K562 (cell line): ENCODE measurements around the gene RNU5D-1. TPM values are rescaled to one million over a fixed set of nuclear protein-coding genes. Genes with fewer than 3 reads are reported as not detected.

Source experiments
- ARID2 ChIP-seq: fragments of 450-650 bp; IDR thresholded peaks from 2 replicates; pipeline ENCODE4 v1.6.1; 2017; ENCODE audit warnings: antibody characterized with exemption, mild to moderate bottlenecking
- BHLHE40 ChIP-seq: IDR thresholded peaks from 2 replicates; pipeline ENCODE4 v1.6.1; 2011; ENCODE audit warnings: low read length, improper control_type of control experiment
- CREM ChIP-seq: IDR thresholded peaks from 2 replicates; pipeline ENCODE4 v1.6.1; 2014; ENCODE audit warnings: antibody characterized with exemption, low read depth
- IRF2 ChIP-seq: sonication (generic); formaldehyde crosslinking; IDR thresholded peaks from 2 replicates; pipeline ENCODE4 v1.8.1; 2022; ENCODE audit warnings: mild to moderate bottlenecking, missing genetic modification reagents
- KDM2B ChIP-seq: fragments of 250-450 bp; sonication (Bioruptor Pico); IDR thresholded peaks from 2 replicates; pipeline ENCODE4 v1.8.0; 2021; ENCODE audit warnings: mild to moderate bottlenecking, moderate library complexity
- NFYB ChIP-seq: IDR thresholded peaks from 2 replicates; pipeline ENCODE4 v1.6.1; 2011; ENCODE audit warnings: mild to moderate bottlenecking, moderate library complexity; ENCODE audit not compliant: insufficient read length; ENCODE audit errors: extremely low read depth
- NR2C1 ChIP-seq, 2 experiments: fragments of 450-650 bp; IDR thresholded peaks; 2 replicates each; pipeline ENCODE4 v1.6.1; 2017; ENCODE audit warnings: mild to moderate bottlenecking in 2 of 2, antibody characterized with exemption in 1 of 2, inconsistent platforms in 1 of 2, missing compliant biosample characterization in 1 of 2, missing genetic modification characterization in 1 of 2
- POLR2A ChIP-seq: fragments of 450-650 bp; conservative IDR thresholded peaks from 2 replicates; pipeline ENCODE4 v1.6.1; 2016
- POLR2AphosphoS5 ChIP-seq: IDR thresholded peaks from 2 replicates; pipeline ENCODE4 v1.6.1; 2011; ENCODE audit warnings: mild to moderate bottlenecking, low read depth, low read length, moderate library complexity; ENCODE audit not compliant: control insufficient read depth, insufficient read depth
- POLR2B ChIP-seq: fragments of 450-650 bp; IDR thresholded peaks from 2 replicates; pipeline ENCODE4 v1.6.1; 2018; ENCODE audit warnings: low read depth; ENCODE audit not compliant: partially characterized antibody
- POLR2G ChIP-seq: fragments of 200-400 bp; formaldehyde crosslinking; IDR thresholded peaks from 2 replicates; pipeline ENCODE4 v1.6.1; 2017; ENCODE audit warnings: low read depth, mild to moderate bottlenecking, antibody characterized with exemption, low read length, moderate library complexity
- POU5F1 ChIP-seq: fragments of 150-350 bp; IDR thresholded peaks from 2 replicates; pipeline ENCODE4 v1.6.1; 2014; ENCODE audit warnings: borderline replicate concordance, low read length, low read depth, mild to moderate bottlenecking; ENCODE audit not compliant: partially characterized antibody
- PRPF4 ChIP-seq: fragments of 200-400 bp; formaldehyde crosslinking; IDR thresholded peaks from one replicate; pipeline ENCODE4 v1.6.1; 2017; ENCODE audit warnings: low read length, low read depth, mild to moderate bottlenecking; ENCODE audit not compliant: insufficient read depth, poor library complexity, severe bottlenecking
- SLC30A9 ChIP-seq: fragments of 250-450 bp; sonication (Bioruptor Pico); IDR thresholded peaks from 2 replicates; pipeline ENCODE4 v1.8.0; 2022; ENCODE audit warnings: mild to moderate bottlenecking, moderate library complexity
- ZNF354B ChIP-seq: fragments of 250-450 bp; sonication (Bioruptor Pico); IDR thresholded peaks from 2 replicates; pipeline ENCODE4 v1.4.0; 2020
- ZNF830 ChIP-seq: fragments of 250-450 bp; sonication (Bioruptor Pico); IDR thresholded peaks from 2 replicates; pipeline ENCODE4 v1.5.0; 2021; ENCODE audit warnings: mild to moderate bottlenecking
- ZSCAN29 ChIP-seq: fragments of 450-650 bp; IDR thresholded peaks from 2 replicates; pipeline ENCODE4 v1.6.1; 2017
- polyA plus RNA-seq, 8 experiments: library from polyadenylated mRNA; depleted of rRNA in 4 of 8; stranded (reverse) in 5 of 8; unstranded in 3 of 8; fragments of >200 nt; fragmentation: Nextera tagmentation in 2 of 8; fragmentation: Illumina TruSeq in 1 of 8; extraction: Ambion mirVana in 2 of 8; extraction: Trizol in 1 of 8; gene quantifications; 2 replicates each; pipeline versions ENCODE4 v1.2.1 to v1.2.3, GENCODE V29; 2011 to 2014; ENCODE audit warnings: inconsistent platforms in 1 of 8, missing spikeins in 1 of 8
- total RNA-seq, 7 experiments: library from RNA; depleted of rRNA in 6 of 7; stranded (reverse); fragments of >200 nt in 6 of 7; fragmentation: Illumina TruSeq in 2 of 7; extraction: Trizol in 2 of 7; gene quantifications; 2 replicates each; pipeline versions ENCODE4 v1.2.1 to v1.2.3, GENCODE V29; 2011 to 2021; ENCODE audit warnings: low replicate concordance in 1 of 7
- TF ChIP-seq, protein P1 (sequence below): sonication (generic); formaldehyde crosslinking; IDR thresholded peaks from 2 replicates; pipeline ENCODE4 v1.8.0; 2022; ENCODE audit warnings: mild to moderate bottlenecking, missing genetic modification reagents
- TF ChIP-seq, protein P2 (sequence below): fragments of 250-450 bp; sonication (Bioruptor Pico); IDR thresholded peaks from 2 replicates; pipeline ENCODE4 v1.8.0; 2021; ENCODE audit warnings: mild to moderate bottlenecking, moderate library complexity
- TF ChIP-seq, protein P3 (sequence below), 2 experiments: IDR thresholded peaks; 2 replicates each; pipeline ENCODE4 v1.6.1; 2012; ENCODE audit warnings: improper control_type of control experiment in 2 of 2, low read depth in 2 of 2, low read length in 2 of 2, borderline replicate concordance in 1 of 2

RNU5D-1 gene
- total and polyA plus RNA-seq, 9 of the 15 experiments (the other 6 are each of a cell fraction or from before 2014, with no cell fraction given), result under 0.01 TPM; not detected in 8

DNA sequence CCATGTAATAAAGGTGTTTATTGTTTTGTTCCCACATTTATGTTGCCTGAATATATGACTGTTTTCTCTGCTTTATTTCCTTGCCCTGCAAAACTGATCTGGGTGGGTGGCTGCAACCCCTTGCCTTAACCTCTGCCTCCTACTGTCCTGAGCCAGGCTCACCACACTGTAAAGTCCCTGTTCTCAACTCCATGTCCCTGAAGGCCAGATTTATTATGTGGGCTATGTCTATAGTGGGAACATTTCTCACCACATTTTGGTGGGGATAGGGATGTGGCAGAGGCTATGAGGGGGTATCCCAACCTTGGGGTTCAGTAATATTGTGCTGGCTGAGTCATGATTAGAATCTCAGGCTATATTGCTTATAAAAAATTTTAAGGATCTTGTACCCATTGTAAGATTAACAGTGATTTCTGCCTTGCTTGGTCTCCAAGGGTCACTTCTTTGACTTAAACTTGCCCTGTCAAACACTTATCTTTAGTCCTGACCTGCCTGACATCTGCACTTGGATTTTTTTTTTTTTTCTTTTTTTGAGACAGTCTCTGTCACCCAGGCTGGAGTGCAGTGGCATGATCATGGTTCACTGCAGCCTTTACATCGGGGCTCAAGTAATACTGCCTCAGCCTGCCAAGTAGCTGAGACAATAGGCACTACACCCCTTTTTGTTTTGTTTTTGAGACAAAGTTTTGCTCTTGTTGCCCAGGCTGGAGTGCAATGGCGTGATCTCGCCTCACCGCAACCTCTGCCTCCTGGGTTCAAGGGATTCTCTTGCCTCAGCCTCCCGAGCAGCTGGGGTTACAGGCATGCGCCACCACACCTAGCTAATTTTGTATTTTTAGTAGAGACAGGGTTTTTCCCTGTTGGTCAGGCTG lies 48.0 kb upstream of the RNU5D-1 start (continued):
- TF ChIP-seq, protein P1, sequence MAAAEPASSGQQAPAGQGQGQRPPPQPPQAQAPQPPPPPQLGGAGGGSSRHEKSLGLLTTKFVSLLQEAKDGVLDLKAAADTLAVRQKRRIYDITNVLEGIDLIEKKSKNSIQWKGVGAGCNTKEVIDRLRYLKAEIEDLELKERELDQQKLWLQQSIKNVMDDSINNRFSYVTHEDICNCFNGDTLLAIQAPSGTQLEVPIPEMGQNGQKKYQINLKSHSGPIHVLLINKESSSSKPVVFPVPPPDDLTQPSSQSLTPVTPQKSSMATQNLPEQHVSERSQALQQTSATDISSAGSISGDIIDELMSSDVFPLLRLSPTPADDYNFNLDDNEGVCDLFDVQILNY (CRISPR knock-in tag), result no peak
- TF ChIP-seq POLR2A (peak; percentile 10; the same call in 1 of the 2 replicates), CREM (no peak), POLR2G (0 out of 2 replicates have a peak, but pooled peaks have one; percentile 39), SLC30A9 (CRISPR knock-in tag) (no peak), NFYB (no peak), NR2C1 (IDR thresholded peaks at IDR 0.05) (no peak), NR2C1 (tag; IDR thresholded peaks at IDR 0.05) (no peak), POLR2B (peak; percentile 30), POU5F1 (no peak), KDM2B (CRISPR knock-in tag) (no peak), PRPF4 (no peak), POLR2AphosphoS5 (peak; percentile 17; the same call in 1 of the 2 replicates), ARID2 (no peak), ZNF354B (CRISPR knock-in tag) (no peak), IRF2 (CRISPR knock-in tag) (no peak), ZSCAN29 (0 out of 2 replicates have a peak, but pooled peaks have one; percentile 11), BHLHE40 (no peak), ZNF830 (no peak)
- TF ChIP-seq, protein P2, sequence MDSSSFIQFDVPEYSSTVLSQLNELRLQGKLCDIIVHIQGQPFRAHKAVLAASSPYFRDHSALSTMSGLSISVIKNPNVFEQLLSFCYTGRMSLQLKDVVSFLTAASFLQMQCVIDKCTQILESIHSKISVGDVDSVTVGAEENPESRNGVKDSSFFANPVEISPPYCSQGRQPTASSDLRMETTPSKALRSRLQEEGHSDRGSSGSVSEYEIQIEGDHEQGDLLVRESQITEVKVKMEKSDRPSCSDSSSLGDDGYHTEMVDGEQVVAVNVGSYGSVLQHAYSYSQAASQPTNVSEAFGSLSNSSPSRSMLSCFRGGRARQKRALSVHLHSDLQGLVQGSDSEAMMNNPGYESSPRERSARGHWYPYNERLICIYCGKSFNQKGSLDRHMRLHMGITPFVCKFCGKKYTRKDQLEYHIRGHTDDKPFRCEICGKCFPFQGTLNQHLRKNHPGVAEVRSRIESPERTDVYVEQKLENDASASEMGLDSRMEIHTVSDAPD (CRISPR knock-in tag), result no peak
- TF ChIP-seq, protein P3, sequence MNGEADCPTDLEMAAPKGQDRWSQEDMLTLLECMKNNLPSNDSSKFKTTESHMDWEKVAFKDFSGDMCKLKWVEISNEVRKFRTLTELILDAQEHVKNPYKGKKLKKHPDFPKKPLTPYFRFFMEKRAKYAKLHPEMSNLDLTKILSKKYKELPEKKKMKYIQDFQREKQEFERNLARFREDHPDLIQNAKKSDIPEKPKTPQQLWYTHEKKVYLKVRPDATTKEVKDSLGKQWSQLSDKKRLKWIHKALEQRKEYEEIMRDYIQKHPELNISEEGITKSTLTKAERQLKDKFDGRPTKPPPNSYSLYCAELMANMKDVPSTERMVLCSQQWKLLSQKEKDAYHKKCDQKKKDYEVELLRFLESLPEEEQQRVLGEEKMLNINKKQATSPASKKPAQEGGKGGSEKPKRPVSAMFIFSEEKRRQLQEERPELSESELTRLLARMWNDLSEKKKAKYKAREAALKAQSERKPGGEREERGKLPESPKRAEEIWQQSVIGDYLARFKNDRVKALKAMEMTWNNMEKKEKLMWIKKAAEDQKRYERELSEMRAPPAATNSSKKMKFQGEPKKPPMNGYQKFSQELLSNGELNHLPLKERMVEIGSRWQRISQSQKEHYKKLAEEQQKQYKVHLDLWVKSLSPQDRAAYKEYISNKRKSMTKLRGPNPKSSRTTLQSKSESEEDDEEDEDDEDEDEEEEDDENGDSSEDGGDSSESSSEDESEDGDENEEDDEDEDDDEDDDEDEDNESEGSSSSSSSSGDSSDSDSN (IDR thresholded peaks at IDR 0.05; ENCODE audit: borderline replicate concordance in 1 of 2, low read depth in 2 of 2, low read length in 2 of 2), result no peak
